IMR-90 (cell line): Measurements from ENCODE around the gene BTAF1. TPM values are rescaled to one million over a fixed set of nuclear protein-coding genes. Genes with fewer than 3 reads are reported as not detected.

Experiments
- ATAC-seq: fragments of 200-7000 bp; cut with Tn5 transposase; 2 replicates; pipeline ENCODE4 v1.9.1; 2020; ENCODE audit warnings: low read depth, mild to moderate bottlenecking, moderate library complexity
- BruUV-seq: library from RNA; stranded (reverse); fragments of 400-500 nt; replicated peaks from 2 replicates; lab custom pipeline; 2021; lab: Mats Ljungman, UMichigan
- CTCF ChIA-PET: fragments of 300-600 bp; formaldehyde crosslinking; extraction: SDS; loops from one replicate; lab custom pipeline; 2021; ENCODE audit warnings: antibody characterized with exemption; lab: Yijun Ruan, JAX
- POLR2A ChIA-PET: fragments of 300-600 bp; sonication (Branson Sonifier 250); formaldehyde crosslinking; loops from one replicate; lab custom pipeline; 2022; ENCODE audit warnings: antibody characterized with exemption; ENCODE audit not compliant: unreplicated experiment; lab: Charles Lee
- DNase-seq: peaks from one replicate; pipeline ENCODE4 v3.0.0; 2013
- H2AFZ ChIP-seq: replicated peaks from 2 replicates; pipeline ENCODE3; 2013; ENCODE audit warnings: low read length, mild to moderate bottlenecking; ENCODE audit not compliant: poor library complexity
- H2AK5ac ChIP-seq: 2 replicates; pipeline ENCODE4 v1.6.1; 2013; ENCODE audit warnings: low read depth, low read length, inconsistent platforms
- H2AK9ac ChIP-seq: replicated peaks from 2 replicates; pipeline ENCODE3; 2013; ENCODE audit warnings: mild to moderate bottlenecking, low read depth, low read length, moderate library complexity; ENCODE audit not compliant: poor library complexity
- H2BK120ac ChIP-seq: 2 replicates; pipeline ENCODE4 v1.6.1; 2013; ENCODE audit warnings: low read depth, low read length, inconsistent platforms
- H2BK15ac ChIP-seq: 3 replicates; pipeline ENCODE4 v1.6.1; 2013; ENCODE audit warnings: low read depth, low read length, inconsistent platforms
- H2BK20ac ChIP-seq: 2 replicates; pipeline ENCODE4 v1.6.1; 2013; ENCODE audit warnings: low read depth, mild to moderate bottlenecking, inconsistent platforms, low read length, moderate library complexity
- H2BK5ac ChIP-seq: 2 replicates; pipeline ENCODE4 v1.6.1; 2013; ENCODE audit warnings: mild to moderate bottlenecking, low read depth, low read length, inconsistent platforms; ENCODE audit not compliant: poor library complexity, severe bottlenecking
- H3K14ac ChIP-seq: replicated peaks from 2 replicates; pipeline ENCODE4 v1.6.1; 2013; ENCODE audit warnings: low read depth, low read length, inconsistent platforms
- H3K18ac ChIP-seq: 2 replicates; pipeline ENCODE4 v1.6.1; 2013; ENCODE audit warnings: low read depth, low read length, control low read depth
- H3K23ac ChIP-seq: 2 replicates; pipeline ENCODE4 v1.6.1; 2013; ENCODE audit warnings: low read depth, low read length, inconsistent platforms
- H3K27ac ChIP-seq: 2 replicates; pipeline ENCODE4 v1.5.1; 2013; ENCODE audit warnings: mild to moderate bottlenecking, control low read depth, low read length; ENCODE audit not compliant: insufficient read depth
- H3K27me3 ChIP-seq: 2 replicates; pipeline ENCODE4 v1.6.1; 2013; ENCODE audit warnings: low read length; ENCODE audit not compliant: control insufficient read depth, insufficient read depth
- H3K36me3 ChIP-seq: 2 replicates; pipeline ENCODE4 v1.6.1; 2013; ENCODE audit warnings: low read length, mixed read lengths; ENCODE audit not compliant: control insufficient read depth, insufficient read depth
- H3K4ac ChIP-seq: 2 replicates; pipeline ENCODE4 v1.6.1; 2013; ENCODE audit warnings: low read depth, low read length, inconsistent platforms
- H3K4me1 ChIP-seq: 2 replicates; pipeline ENCODE4 v1.6.1; 2013; ENCODE audit warnings: low read length, mixed read lengths; ENCODE audit not compliant: control insufficient read depth, insufficient read depth
- H3K4me2 ChIP-seq: 2 replicates; pipeline ENCODE4 v1.6.1; 2013; ENCODE audit warnings: low read depth, mild to moderate bottlenecking, control low read depth, low read length, moderate library complexity
- H3K4me3 ChIP-seq: 2 replicates; pipeline ENCODE4 v1.5.1; 2013; ENCODE audit warnings: low read depth, mild to moderate bottlenecking, control low read depth, low read length, moderate library complexity; ENCODE audit not compliant: insufficient read depth
- H3K56ac ChIP-seq: 2 replicates; pipeline ENCODE4 v1.6.1; 2013; ENCODE audit warnings: low read length, inconsistent platforms; ENCODE audit not compliant: insufficient read depth; ENCODE audit errors: extremely low read depth
- H3K79me1 ChIP-seq, 2 experiments: 2 replicates each; pipeline ENCODE4 v1.6.1; 2013; ENCODE audit warnings: low read length in 2 of 2, inconsistent platforms in 1 of 2, low read depth in 1 of 2
- H3K9ac ChIP-seq: 2 replicates; pipeline ENCODE4 v1.6.1; 2013; ENCODE audit warnings: low read depth, low read length, control low read depth
- H3K9me1 ChIP-seq: 2 replicates; pipeline ENCODE4 v1.6.1; 2013; ENCODE audit warnings: low read length, inconsistent platforms; ENCODE audit not compliant: insufficient read depth
- H3K9me3 ChIP-seq: 2 replicates; pipeline ENCODE4 v1.6.1; 2013; ENCODE audit warnings: low read length; ENCODE audit not compliant: control insufficient read depth, insufficient read depth
- H4K20me1 ChIP-seq: 2 replicates; pipeline ENCODE4 v1.6.1; 2013; ENCODE audit warnings: low read length, inconsistent platforms; ENCODE audit not compliant: insufficient read depth
- H4K5ac ChIP-seq: 2 replicates; pipeline ENCODE4 v1.6.1; 2013; ENCODE audit warnings: mild to moderate bottlenecking, low read depth, low read length, control low read depth
- H4K8ac ChIP-seq, 2 experiments: 2 replicates each; pipeline ENCODE4 v1.6.1; 2013; ENCODE audit warnings: low read depth in 2 of 2, low read length in 2 of 2, control low read depth in 1 of 2, inconsistent platforms in 1 of 2
- H4K91ac ChIP-seq: 2 replicates; pipeline ENCODE4 v1.6.1; 2013; ENCODE audit warnings: low read depth, low read length, inconsistent platforms; ENCODE audit not compliant: insufficient read depth
- BHLHE40 ChIP-seq: fragments of 150-350 bp; IDR thresholded peaks from 2 replicates; pipeline ENCODE4 v1.6.1; 2016; ENCODE audit warnings: mild to moderate bottlenecking, low read depth, low read length
- CEBPB ChIP-seq: IDR thresholded peaks from 2 replicates; pipeline ENCODE4 v1.6.1; 2012; ENCODE audit warnings: low read depth, low read length, improper control_type of control experiment
- CHD1 ChIP-seq: IDR thresholded peaks from 2 replicates; pipeline ENCODE4 v1.6.1; 2012; ENCODE audit warnings: low read depth, low read length, improper control_type of control experiment
- CTCF ChIP-seq: conservative IDR thresholded peaks from 2 replicates; pipeline ENCODE4 v1.5.1; 2012; ENCODE audit warnings: mild to moderate bottlenecking, low read depth, low read length, improper control_type of control experiment
- FOS ChIP-seq: fragments of 150-350 bp; IDR thresholded peaks from 2 replicates; pipeline ENCODE4 v1.6.1; 2016; ENCODE audit warnings: low read depth, low read length
- MAFK ChIP-seq: IDR thresholded peaks from 2 replicates; pipeline ENCODE4 v1.6.1; 2012; ENCODE audit warnings: low read depth, low read length, improper control_type of control experiment
- MAZ ChIP-seq: IDR thresholded peaks from 2 replicates; pipeline ENCODE4 v1.6.1; 2012; ENCODE audit warnings: low read depth, mild to moderate bottlenecking, low read length, improper control_type of control experiment, moderate library complexity, borderline replicate concordance
- MXI1 ChIP-seq: IDR thresholded peaks from 2 replicates; pipeline ENCODE4 v1.6.1; 2012; ENCODE audit warnings: low read depth, mild to moderate bottlenecking, low read length, moderate library complexity, borderline replicate concordance
- NFE2L2 ChIP-seq: fragments of 150-350 bp; IDR thresholded peaks from 2 replicates; pipeline ENCODE4 v1.6.1; 2016; ENCODE audit warnings: low read depth, mild to moderate bottlenecking, low read length
- POLR2A ChIP-seq: IDR thresholded peaks from 2 replicates; pipeline ENCODE4 v1.6.1; 2012; ENCODE audit warnings: mild to moderate bottlenecking, low read depth, low read length
- RAD21 ChIP-seq: IDR thresholded peaks from 2 replicates; pipeline ENCODE4 v1.6.1; 2012; ENCODE audit warnings: low read length, improper control_type of control experiment
- RCOR1 ChIP-seq: IDR thresholded peaks from 2 replicates; pipeline ENCODE4 v1.6.1; 2012; ENCODE audit warnings: mild to moderate bottlenecking, low read length, improper control_type of control experiment; ENCODE audit not compliant: insufficient replicate concordance
- RFX5 ChIP-seq: IDR thresholded peaks from 2 replicates; pipeline ENCODE4 v1.8.0; 2012; ENCODE audit warnings: low read depth, mild to moderate bottlenecking, low read length, moderate library complexity
- SMC3 ChIP-seq: fragments of 150-350 bp; IDR thresholded peaks from 2 replicates; pipeline ENCODE4 v1.6.1; 2016; ENCODE audit warnings: low read depth, mild to moderate bottlenecking, antibody characterized with exemption, low read length, moderate library complexity
- USF2 ChIP-seq: fragments of 150-350 bp; IDR thresholded peaks from 2 replicates; pipeline ENCODE4 v1.6.1; 2017; ENCODE audit warnings: mild to moderate bottlenecking, antibody characterized with exemption, low read length, low read depth
- WGBS, 2 experiments: methylation state at CpG; one replicate each; pipeline versions ENCODE4 v1.1.5 to v1.1.7; 2013; ENCODE audit warnings: missing lambda C conversion rate in 2 of 2; ENCODE audit not compliant: insufficient read length in 1 of 2; ENCODE audit errors: extremely low coverage in 2 of 2; 5-methylcytosine and 5-hydroxymethylcytosine counted together
- dilution Hi-C: fragments of 300-500 bp; cut with HindIII; formaldehyde crosslinking; loops from one replicate; pipeline ENCODE4 v1.14.3; 2018; ENCODE audit warnings: low sequenced_read_pairs; ENCODE audit not compliant: unreplicated experiment
- in situ Hi-C: fragments of 300-500 bp; cut with MboI; formaldehyde crosslinking; loops from 3 replicates; pipeline ENCODE4 v1.14.3; 2019; ENCODE audit warnings: low sequenced_read_pairs, inconsistent platforms, mixed read lengths
- intact Hi-C: fragments of 100-400 bp; cut with micrococcal nuclease; formaldehyde crosslinking; loops from 2 replicates; pipeline ENCODE4 v1.10.0; 2022
- polyA plus RNA-seq, 3 experiments: library from polyadenylated mRNA; depleted of rRNA; stranded (reverse); fragments of >200 nt; gene quantifications; 2 replicates each; pipeline ENCODE4 v1.2.3, GENCODE V29; 2012; ENCODE audit warnings: low replicate concordance in 1 of 3
- total RNA-seq: library from RNA; depleted of rRNA; stranded (reverse); fragments of >200 nt; gene quantifications from 2 replicates; pipeline ENCODE4 v1.2.3, GENCODE V29; 2012

The BTAF1 gene
- total and polyA plus RNA-seq, 2 of the 4 experiments (the other 2 are of a cell fraction), result 15.0 to 42.3 TPM

- no peak overlapping the region for H3K23ac ChIP-seq
- in situ Hi-C loops, result no loop called here
Measured at GRCh38 chr10:91977491-91977890, 53.9 kb downstream of the BTAF1 start.

More at GRCh38 chr10:91977491-91977890, 53.9 kb downstream of the BTAF1 start:
- H3K14ac ChIP-seq, result no peak overlapping the region
- no peak overlapping the region for H3K4ac ChIP-seq
- no peak overlapping the region for H2AK5ac ChIP-seq
- H3K56ac ChIP-seq, result no peak overlapping the region
- no peak overlapping the region for H3K18ac ChIP-seq
- DNase-seq (no peak), ATAC-seq (no peak)
- no peak overlapping the region for H4K91ac ChIP-seq
- peaks cover 4% of the 10 kb centered on the region for H3K4me1 ChIP-seq
- H3K9ac ChIP-seq, result no peak overlapping the region
- no peaks in the 10 kb centered on the region for H4K20me1 ChIP-seq
- H2BK120ac ChIP-seq, result no peak overlapping the region
- TF ChIP-seq POLR2A (no peak), BHLHE40 (no peak), RAD21 (no peak), MAFK (no peak), RFX5 (no peak), USF2 (no peak), SMC3 (no peak), CTCF (no peak), CHD1 (no peak), FOS (no peak), MXI1 (no peak), CEBPB (no peak), NFE2L2 (no peak), RCOR1 (no peak), MAZ (no peak)
- no peak overlapping the region for H3K4me3 ChIP-seq
- ChIA-PET POLR2A (no interaction called here), CTCF (no interaction called here)
- H3K4me2 ChIP-seq, result no peak overlapping the region
- H2AFZ ChIP-seq, result no peak overlapping the region
- peaks cover 9% of the 10 kb centered on the region for H3K9me1 ChIP-seq
- no peak overlapping the region for H4K8ac ChIP-seq
- H3K36me3 ChIP-seq, result peaks cover 10% of the 10 kb centered on the region
- no peak overlapping the region for H3K27ac ChIP-seq
- no peak overlapping the region for H4K5ac ChIP-seq
- WGBS, 2 experiments, result no CpG with 5 or more reads among the region's 2 CpGs
- BruUV-seq, result no TSS peak
- no peak overlapping the region for H2BK20ac ChIP-seq
- no peak overlapping the region for H2AK9ac ChIP-seq
- intact Hi-C loops (no loop called here), dilution Hi-C loops (no loop called here)
- H2BK5ac ChIP-seq, result no peak overlapping the region
- H3K27me3 ChIP-seq, result no peaks in the 10 kb centered on the region
- no peak overlapping the region for H2BK15ac ChIP-seq
- peaks cover 11 to 16% of the 10 kb centered on the region in 2 experiments for H3K79me1 ChIP-seq
- no peaks in the 10 kb centered on the region for H3K9me3 ChIP-seq
